Fibroblast of skin of left quadriceps (primary cell): ENCODE data around the gene OPA3.
"Not testable (repeated sequence)": the region's sequence is repeated elsewhere in the genome, so short reads cannot be mapped to it uniquely, and the experiment has no call there.

Experiments used
- DNase-seq, 2 experiments: peaks; one replicate each; pipeline ENCODE4 v3.0.0-alpha.2; 2013; ENCODE audit warnings: low read depth in 2 of 2

Gene OPA3

DNA sequence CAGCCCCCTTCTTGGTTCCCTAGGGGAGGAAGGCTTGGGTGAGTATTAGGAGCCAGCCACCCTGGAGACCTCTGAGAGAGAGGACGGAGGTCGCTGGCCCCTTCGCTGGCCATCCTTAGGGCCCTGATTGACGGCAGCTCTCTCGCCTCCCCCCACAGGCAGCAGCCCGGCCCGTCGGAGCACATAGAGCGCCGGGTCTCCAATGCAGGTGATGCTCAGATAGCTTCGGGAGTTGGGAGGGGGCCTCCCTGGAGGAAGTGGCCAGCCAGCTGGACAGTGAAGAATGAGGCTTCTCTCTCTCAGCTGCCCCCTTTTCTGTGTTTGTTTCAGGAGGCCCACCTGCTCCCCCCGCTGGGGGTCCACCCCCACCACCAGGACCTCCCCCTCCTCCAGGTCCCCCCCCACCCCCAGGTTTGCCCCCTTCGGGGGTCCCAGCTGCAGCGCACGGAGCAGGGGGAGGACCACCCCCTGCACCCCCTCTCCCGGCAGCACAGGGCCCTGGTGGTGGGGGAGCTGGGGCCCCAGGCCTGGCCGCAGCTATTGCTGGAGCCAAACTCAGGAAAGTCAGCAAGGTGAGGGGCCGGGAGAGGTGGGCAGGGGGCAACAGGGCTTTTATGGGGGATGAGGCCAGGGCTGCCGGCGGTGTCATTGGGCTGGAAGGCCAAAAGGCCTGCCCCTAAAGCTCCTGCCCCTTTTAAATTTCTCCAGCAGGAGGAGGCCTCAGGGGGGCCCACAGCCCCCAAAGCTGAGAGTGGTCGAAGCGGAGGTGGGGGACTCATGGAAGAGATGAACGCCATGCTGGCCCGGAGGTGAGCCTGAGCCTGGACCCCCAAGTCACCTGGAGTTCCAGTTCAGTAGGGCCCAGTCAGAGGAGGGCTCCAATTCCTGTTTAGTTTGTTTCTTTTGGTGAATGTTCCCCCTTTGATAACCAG, 62.3 kb downstream of the OPA3 start:
- DNase-seq: no peak

DNA sequence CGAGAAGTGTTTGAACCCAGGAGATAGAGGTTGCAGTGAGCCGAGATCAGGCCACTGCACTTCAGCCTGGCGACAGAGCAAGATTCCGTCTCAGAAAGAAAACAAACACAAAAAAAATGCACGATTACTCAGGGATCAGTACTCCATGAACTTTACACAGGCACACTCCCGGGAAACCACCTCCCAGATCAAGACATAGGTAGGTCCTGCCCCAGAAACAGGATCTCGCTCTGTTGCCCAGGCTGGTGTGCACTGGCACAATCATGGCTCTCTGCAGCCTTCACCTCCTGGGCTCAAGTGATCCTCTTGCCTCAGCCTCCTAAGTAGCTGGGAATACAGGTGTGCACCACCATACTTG, 66.2 kb downstream of the OPA3 start:
- DNase-seq: no peak

DNA sequence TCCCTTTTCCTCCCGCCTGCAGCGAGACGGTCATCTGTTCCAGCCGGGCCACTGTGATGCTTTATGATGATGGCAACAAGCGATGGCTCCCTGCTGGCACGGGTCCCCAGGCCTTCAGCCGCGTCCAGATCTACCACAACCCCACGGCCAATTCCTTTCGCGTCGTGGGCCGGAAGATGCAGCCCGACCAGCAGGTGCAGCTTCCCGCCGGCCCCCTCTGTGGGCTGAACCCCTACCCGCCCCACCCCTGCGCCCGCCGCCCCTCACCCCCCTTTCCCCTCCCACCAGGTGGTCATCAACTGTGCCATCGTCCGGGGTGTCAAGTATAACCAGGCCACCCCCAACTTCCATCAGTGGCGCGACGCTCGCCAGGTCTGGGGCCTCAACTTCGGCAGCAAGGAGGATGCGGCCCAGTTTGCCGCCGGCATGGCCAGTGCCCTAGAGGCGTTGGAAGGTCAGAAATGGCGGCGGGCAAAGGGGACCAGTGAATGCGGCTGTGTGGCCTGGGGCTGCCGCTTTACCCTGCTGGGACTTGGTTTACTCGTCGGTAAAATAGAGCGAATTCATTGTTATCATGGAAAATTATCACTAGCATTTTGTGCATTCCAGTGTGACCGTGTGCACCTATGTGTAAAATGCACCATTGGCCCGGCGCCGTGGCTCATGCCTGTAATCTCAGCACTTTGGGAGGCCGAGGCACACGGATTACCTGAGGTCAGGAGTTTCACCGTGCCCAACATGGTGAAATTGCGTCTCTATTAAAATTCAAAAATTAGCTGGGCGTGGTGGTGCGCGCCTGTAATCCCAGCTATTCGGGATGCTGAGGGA, 66.7 kb downstream of the OPA3 start:
- DNase-seq: no peak

DNA sequence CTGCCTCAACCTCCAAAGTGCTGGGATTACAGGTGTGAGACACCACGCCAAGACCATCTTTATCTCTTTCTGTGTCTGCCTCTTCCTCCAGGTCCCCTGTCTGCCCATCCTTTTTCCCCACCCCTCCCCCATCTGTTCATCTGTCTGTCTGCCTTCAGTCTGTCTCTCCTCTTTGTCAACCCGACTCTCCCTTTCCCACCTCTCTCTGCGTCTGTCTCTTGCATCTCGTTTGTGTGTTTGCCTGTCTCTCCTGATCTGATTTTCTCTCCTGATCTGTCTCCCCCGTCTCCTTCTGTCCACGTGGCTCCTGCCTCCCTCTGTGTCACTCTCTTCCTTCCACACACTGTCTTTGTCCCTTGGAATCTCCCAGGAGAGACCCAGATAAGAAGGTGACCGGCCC, 67.4 kb downstream of the OPA3 start:
- no peak for DNase-seq

DNA sequence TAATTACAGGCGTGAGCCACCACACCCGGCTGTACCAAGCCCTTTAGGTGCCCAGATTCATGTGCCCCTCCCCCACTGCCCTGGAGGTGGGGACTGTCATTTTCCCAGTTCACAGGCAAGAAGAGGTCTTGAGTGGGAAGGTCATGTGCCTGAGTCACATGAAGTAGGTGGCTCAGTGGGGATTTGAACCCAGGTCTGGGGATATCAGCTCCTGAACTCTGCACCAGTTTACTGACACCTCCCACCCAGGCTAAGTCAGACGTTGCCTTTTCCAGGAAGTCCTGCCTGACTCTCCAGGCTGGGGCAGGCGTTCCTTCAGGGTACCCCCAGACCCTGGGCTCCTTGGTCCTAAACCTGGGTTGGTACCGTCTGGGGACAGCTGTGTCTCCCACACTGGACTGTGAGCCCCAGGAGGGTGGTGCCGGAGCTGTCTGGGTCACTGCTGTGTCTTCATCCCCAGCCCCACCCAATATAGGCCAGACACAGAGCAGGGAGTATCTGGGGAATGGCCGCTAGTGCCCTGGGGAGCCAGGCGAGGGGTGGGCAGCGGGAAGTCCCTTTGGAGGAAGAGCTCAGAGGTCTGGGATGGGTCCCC, 68.7 kb downstream of the OPA3 start:
- DNase-seq: no peak

DNA sequence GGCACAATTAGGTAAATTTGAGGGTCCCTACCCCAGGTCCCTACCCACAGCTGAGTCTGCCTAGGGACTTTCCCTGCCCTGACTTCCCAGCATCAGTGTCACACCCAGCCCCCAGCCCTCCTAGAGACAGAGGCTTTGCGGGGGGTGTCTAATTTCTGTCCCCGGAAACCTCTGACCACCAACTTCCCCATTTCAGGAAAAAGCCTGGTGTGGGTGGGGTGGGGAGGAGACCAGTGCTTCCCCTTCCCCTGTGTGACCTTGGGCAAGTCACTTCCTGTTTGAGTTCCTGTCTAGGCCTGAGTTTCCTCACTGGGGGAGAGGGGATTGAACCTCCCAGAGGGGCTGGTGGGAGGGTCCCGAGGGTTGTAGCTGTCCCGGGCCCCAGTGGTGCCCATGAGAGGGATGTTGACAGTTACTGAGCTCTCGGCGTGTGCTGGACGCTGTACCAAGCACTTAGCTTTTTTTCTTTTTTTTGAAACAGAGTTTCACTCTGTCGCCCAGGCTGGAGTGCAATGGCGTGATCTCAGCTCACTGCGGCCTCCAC, 69.4 kb downstream of the OPA3 start:
- no peak for DNase-seq

DNA sequence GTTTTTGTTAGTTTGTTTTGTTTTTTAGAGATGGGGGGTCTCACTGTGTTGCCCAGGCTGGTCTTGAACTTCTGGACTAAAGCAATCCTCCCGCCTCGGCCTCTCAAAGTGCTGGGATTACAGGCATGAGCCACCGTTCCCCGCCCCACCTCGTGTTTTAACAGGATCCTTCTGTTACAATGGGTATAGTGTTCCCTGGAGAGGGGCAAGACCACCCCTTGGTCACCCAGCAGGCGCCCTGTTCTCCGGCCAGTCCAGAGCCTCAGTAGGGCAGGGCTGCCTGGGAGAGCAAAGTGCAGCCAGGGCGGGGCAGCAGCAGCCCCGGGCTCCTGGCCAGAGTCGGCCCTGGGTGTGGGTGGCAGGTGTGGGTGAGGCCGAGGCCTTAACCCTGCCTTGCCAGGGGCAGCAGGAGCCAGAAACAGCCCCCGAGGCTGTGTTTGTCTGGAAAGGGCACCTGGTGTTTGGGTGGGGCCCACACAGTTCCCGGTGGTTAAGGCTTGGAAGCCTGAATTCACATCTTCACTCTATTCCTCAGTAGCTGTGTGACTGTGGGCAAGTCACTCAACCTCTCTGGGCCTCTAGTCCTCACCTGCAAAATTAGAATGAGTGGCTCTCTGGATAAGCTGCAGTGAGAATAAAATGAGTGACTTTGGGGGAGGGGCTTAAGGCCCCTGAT, 70.1 kb downstream of the OPA3 start:
- no peak for DNase-seq

DNA sequence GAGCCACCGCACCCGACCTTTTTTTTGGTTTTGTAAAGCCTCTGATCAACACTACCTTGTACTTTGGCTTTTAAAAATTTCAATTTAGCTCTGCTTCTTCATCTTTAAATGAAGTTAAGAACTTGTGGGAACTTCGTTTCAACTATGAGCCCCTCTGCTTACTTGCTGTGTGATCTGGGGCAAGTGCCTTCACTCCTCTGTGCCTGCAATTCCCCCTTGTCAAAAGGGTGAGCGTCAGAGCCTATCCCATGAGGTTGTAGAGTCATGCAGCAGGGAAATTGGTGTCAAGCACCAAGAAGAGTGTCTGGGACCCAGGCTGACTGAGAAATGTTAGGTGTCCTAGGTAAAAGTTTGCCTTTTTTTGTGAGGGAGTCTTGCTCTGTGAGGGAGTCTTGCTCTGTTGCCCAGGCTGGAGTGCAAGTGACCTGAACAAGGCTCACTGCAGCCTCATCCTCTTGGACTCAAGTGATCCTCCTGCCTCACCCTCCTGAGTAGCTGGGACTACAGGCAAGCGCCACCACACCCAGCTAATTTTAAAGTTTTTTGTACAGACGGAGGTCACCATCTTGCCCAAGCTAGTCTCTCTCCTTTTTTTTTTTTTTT, 71.6 kb downstream of the OPA3 start:
- no peak for DNase-seq

DNA sequence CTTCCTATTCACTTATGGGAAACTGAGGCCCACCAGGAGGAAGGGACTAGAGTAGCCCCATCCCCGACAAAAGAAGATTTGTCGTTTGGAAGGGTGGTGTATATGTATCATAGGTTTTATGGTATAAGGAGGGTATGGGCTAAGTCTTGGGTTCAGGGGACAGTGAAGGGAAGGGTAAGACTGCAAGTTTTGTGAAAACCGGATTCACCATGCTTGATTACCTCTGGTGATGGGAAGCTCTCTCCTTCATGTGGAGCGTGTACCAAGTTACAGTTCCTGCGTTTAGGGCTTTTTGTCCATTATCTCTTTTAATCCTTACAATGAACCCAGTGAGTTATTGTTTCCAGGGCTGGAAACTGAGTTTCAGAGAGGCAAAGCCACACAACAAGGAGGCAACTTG, 73.5 kb downstream of the OPA3 start:
- no peak for DNase-seq

DNA sequence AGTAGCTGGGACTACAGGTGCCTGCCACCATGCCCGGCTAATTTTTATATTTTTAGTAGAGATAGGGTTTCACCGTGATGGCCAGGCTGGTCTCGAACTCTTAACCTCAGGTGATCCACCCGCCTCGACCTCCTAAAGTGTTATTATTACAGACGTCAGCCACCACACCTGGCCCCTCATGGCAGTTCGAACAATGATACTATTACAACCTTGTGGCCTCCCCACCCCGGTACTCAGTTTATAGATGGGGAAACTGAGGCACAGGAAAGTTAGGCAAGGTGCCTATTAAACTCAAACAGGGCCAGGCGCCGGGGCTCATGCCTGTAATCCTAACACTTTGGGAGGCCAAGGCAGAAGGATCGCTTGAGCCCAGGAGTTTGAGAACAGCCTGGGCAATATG, 74.2 kb downstream of the OPA3 start:
- DNase-seq: not testable (repeated sequence)

DNA sequence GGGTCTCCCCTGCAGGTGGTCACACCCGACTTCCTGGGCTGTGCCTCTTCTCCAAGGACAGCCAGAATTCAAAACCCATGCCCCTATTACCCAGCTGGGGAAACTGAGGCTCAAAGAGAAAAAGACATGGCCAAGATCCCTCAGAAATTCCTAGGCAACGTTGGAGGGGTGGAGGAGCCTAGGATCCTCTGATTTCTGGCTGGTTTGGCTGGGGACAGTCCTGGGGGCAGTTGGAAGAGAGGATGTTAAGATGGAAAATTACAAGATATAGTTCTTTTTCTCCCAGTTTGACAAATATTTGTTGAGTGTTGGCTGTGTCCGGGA, 74.9 kb downstream of the OPA3 start:
- no peak for DNase-seq

DNA sequence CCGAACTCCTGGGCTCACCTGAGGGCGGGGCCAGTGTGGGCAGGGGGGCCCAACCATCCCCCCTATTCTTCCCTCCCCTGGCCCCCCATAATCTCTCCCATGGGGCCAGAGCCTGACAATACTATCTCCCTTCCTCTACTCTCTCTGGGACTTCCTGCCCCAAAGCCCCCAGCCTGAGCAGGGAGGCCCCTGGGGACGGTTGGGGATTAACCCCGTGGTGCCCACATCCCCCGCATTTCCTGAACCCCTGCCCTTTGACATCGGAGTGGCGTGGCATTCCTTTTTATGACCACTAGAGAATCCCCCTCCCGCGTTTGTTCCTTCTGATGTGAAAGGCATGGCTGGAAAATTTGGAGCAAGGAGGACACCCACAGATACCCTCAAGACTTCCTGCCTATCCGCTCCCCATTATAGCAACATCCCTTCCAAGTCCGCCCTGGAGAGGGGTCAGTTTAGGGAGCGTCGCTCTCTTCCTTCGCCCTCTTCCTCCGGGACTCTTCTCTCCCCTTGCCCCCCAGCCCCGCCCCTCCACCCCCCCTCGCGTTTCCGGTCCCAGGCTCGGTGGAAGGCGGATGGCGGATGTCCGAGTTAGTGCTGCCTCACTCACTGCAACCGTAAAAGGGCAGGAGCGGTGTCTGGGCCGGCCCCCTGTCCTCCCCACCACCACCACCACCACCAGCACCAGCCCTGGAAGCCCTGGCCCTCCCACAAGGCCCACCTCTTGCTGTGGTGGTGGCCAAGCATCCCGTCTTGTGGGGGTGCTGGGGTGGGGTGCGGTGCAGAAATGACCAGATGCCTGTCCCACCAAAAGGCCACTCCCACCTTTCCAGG, 75.5 kb downstream of the OPA3 start:
- no peak for DNase-seq

DNA sequence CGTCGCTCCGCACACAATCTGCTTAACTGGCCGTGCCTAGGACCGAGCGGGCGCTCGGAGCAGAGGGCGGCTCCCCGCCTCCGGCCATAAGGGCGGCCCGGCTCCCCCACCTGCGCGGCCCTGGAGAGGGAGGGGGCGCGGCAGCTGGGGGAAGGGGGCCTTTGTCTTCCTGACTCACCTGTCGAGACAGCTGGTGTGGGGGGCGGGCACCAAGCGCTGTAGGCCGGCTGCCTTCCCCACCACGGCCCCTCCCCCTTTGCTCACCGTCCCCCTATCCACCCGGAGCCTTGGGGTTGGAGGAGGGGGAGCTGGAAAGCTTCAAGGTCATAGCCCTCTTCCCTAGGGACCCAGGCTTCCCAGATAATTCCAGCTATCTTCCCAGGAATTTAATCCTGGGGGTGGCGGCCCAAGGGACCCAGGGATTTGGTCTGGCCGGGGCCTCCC, 76.2 kb downstream of the OPA3 start:
- DNase-seq: no peak

DNA sequence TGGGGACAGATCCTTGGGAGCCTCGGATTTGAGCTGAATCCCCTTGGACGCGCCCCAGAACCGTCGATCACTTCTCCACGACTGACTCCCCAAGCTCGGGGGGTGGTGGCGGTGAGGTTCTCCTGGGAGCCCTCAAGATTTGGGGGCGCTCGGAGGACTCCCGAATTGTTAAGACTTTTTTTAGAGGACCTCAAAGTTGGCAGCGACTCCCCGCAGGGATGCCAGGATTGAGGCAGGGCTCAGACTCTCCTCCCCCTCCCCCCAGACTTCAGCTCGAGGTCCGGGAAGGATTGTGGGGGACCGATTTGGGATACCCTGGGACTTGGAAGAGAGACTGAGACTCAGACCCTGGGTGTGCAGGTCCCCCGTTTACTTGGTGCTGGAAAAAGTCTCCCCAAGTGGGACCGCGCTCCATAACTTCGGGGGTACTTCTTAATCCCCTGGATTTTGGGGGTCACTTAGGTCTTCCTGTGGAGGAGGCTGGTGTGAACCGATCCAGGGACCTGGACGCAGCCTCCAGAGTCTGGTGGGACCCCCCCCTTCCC, 76.7 kb downstream of the OPA3 start:
- DNase-seq: no peak

DNA sequence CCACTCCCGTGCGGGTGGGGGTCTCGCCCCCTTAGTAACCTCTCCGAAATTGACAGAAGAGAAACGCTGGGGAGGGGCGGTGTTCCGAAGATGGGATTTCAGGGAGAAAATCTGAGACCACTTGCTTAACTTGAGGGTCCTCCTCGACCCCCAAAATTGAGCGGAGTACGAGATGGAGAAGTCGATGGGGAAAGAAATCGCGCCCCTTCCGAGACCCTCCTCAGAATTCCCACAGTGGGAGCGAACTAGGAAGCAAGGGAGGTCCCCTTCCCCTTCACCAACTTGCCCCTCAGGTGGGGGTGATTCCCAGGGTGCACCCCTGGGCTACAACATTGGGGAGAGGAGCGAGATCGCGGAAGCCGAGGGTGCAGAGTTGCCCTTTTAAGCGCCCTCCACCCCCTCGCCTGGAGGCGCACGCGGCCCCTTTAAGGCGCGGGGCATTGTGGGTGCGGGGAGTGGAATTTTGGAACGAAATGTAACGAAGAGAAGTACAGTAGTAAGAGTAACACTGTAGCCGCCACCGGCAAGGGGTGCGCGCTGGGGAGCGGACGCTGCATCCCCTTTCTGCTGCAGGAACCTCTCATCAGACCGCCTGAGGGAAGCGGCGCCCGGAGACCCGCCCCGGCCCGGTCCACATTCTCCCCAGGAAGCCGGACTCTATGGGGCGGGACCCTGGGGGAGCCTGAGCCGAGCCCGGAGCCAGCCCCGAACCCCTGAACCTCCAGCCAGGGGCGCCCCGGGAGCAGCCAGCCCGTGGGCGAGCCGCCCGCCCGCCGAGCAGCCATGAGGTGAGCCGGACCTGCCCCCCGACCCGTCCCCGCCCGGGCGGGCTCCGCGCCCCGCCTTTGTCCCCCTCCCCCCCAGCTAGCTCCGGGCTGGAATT, 77.4 kb downstream of the OPA3 start, which contains the start of gene VASP:
VASP (plus strand) TSS at position 491 of the 883 bp plus-strand sequence; CDS start at position 784, 293 bp downstream.
- peak; percentile 69 for DNase-seq

DNA sequence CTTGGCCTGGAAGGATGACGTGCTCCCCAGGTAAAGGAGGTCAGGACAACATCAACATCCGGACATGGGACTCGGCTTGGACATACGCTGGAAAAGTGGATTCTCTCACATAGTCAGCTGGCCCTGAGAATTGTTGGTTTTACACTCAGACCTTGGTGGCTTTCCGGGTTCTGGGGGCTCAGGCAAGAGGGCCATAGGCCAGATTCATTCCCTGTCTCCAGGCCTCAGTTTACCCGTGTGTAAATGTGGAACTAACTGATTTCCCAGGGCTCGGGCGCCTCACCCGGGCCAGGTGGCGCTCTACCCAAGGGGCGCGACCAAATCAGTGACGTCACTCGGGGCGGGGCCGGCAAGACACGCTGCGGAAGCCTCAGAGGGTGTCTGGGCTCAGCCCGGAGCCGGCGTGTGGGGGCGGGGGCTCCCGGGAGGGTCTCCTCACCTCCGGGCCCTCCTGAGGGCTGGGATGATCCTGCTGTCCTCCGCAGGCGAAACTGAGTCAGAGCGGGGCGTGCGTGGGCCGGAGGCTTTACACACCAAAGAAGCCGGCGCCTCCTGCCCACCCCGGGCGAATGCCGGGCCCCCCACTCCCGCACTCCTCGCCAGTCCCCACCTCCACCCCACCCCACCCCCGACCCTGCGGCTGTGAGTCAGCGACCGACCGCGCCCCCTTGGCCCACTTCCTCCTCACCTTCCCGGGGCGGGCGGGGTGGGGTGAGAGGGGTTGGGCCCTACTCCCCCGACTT, 78.2 kb downstream of the OPA3 start:
- peak; percentile 81 to 82 for DNase-seq

DNA sequence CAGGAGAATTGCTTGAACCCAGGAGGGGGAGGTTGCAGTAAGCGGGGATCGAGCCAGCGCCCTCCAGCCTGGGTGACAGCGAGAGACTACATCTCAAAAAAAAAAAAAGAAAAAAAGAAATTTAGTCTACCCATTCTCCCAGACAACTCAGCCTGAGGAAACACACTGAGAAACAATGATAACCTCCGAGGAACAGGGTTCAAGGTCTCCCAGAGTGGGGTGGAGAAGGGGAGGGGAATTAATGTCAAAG, 78.7 kb downstream of the OPA3 start:
- DNase-seq: no peak

DNA sequence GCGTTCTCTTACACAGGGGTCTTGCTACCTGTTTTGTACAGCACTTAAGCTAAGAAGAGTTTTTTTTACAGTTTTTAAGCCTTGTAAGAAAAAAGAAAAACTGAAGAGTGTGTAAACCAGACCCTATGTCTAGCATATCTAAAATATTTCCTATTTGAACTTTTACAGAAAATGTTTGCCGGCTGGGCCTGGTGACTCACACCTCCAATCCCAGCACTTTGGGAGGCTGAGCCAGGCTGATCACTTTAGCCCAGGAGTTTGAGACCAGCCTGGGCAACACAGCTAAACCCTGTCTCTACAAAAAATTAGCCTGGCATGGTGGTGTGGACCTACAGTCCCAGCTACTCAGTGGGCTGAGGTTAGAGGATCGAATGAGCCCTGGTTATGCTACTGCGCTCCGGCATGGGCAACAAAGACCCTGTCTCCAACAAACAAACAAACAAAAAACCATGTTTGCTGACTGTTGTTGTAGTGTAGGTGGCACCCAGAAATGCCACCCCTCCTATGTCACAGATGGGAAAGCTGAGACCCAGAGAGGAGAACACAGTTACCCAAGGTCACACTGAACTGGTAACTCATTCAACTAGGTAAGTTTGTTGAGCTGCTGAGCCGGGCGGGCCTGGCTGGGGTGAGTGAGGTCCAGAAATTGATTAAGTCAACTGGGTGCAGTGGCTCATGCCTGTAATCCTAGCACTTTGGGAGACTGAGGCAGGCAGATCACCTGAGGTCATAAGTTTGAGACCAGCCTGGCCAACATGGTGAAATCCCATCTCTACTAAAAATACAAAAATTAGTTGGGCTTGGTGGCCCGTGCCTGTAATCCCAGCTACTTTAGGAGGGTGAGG, 79.2 kb downstream of the OPA3 start:
- DNase-seq: no peak
